ENCODE results near the gene APOBEC3F. TPM values are rescaled to one million over a fixed set of nuclear protein-coding genes. Genes with fewer than 3 reads are reported as not detected.

The APOBEC3F gene
- total and polyA plus RNA-seq, 8 donors, result 0.89 to 8.2 (median 4.1) TPM; not detected in 1

DNA sequence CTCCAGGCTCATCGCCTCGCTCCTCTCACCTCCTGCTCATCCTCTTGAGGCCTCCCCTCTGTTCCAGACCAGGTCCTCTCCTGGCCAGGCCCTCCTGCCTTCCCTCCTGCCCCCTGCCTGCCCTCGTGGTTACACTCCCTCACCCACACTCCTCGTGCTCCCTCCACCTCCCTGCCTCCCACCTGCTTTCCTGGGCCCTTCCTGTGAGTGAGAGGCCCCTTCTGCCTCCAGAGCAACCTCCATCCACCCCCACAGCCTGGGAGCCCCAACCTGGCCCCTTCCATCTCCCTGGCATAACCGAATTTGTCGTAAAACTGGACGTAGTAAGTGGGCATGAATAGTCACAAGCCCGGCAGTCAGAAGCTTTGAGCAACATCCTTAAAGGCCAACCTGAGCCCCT lies 40.9 kb downstream of the APOBEC3F start:
- no peaks in the 10 kb centered on the region for H3K27me3 ChIP-seq
- 74 to 81% (median 75%) methylated on average over 8 of the region's 8 CpGs for WGBS, 5 donors
- peaks cover 6 to 16% (median 11%) of the 10 kb centered on the region in 4 donors for H3K4me1 ChIP-seq
- no peak overlapping the region for H3K27ac ChIP-seq
- TF ChIP-seq CTCF (IDR thresholded peaks at IDR 0.05) (no peak), POLR2AphosphoS5 (IDR thresholded peaks at IDR 0.05) (no peak), POLR2A (IDR thresholded peaks at IDR 0.05) (no peak), EP300 (IDR thresholded peaks at IDR 0.05) (no peak)
- H3K4me3 ChIP-seq, result no peak overlapping the region
- peaks cover 0 to 30% (median 21%) of the 10 kb centered on the region in 4 donors for H3K36me3 ChIP-seq
- DNase-seq, result no peak
- no peaks in the 10 kb centered on the region for H3K9me3 ChIP-seq
- intact Hi-C loops (cut with DNase I; ENCODE audit: low total_unique reads), result no loop called here

- no peak for DNase-seq
- Histone ChIP-seq H3K27me3 (no peaks in the 10 kb centered on the region), H3K9me3 (no peaks in the 10 kb centered on the region), H3K4me1 (peaks cover 0 to 9% (median 7%) of the 10 kb centered on the region in 4 donors), H3K4me3 (no peak overlapping the region), H3K27ac (no peak overlapping the region), H3K36me3 (peaks cover 0 to 30% (median 21%) of the 10 kb centered on the region in 4 donors)
- 77 to 84% (median 82%) methylated on average over 12 to 14 of the region's 14 CpGs for WGBS, 5 donors
- intact Hi-C loops (cut with DNase I; ENCODE audit: low total_unique reads), result no loop called here
- TF ChIP-seq EP300 (IDR thresholded peaks at IDR 0.05), result no peak
- no peak for TF ChIP-seq POLR2A (IDR thresholded peaks at IDR 0.05)
- no peak for TF ChIP-seq POLR2AphosphoS5 (IDR thresholded peaks at IDR 0.05)
- no peak for TF ChIP-seq CTCF (IDR thresholded peaks at IDR 0.05)
These were observed 42.8 kb downstream of the APOBEC3F start for GRCh38 chr22:39083212-39084165.

GRCh38 chr22:39084666-39085065 lies 44.0 kb downstream of the APOBEC3F start:
- no peak for DNase-seq
- H3K36me3 ChIP-seq, result peaks cover 0 to 30% (median 21%) of the 10 kb centered on the region in 4 donors
- H3K4me1 ChIP-seq, result peaks cover 0 to 9% (median 6%) of the 10 kb centered on the region in 4 donors
- intact Hi-C loops (cut with DNase I; ENCODE audit: low total_unique reads), result no loop called here
- no peak overlapping the region for H3K4me3 ChIP-seq
- TF ChIP-seq EP300 (IDR thresholded peaks at IDR 0.05) (no peak), POLR2AphosphoS5 (IDR thresholded peaks at IDR 0.05) (no peak), CTCF (IDR thresholded peaks at IDR 0.05) (no peak), POLR2A (IDR thresholded peaks at IDR 0.05) (no peak)
- no peaks in the 10 kb centered on the region for H3K27me3 ChIP-seq
- 88 to 97% (median 92%) methylated on average over 8 of the region's 8 CpGs for whole genome bisulfite sequencing, 5 donors
- no peak overlapping the region for H3K27ac ChIP-seq
- no peaks in the 10 kb centered on the region for H3K9me3 ChIP-seq

- H3K9me3 ChIP-seq, result no peaks in the 10 kb centered on the region
- intact Hi-C loops (cut with DNase I; ENCODE audit: low total_unique reads), result no loop called here
- 85 to 99% (median 95%) methylated on average over 5 to 6 of the region's 6 CpGs for WGBS, 5 donors
These were observed 46.4 kb downstream of the APOBEC3F start for GRCh38 chr22:39087098-39087497.

More at GRCh38 chr22:39087098-39087497, 46.4 kb downstream of the APOBEC3F start:
- TF ChIP-seq POLR2AphosphoS5 (IDR thresholded peaks at IDR 0.05) (no peak), CTCF (IDR thresholded peaks at IDR 0.05) (no peak), EP300 (IDR thresholded peaks at IDR 0.05) (no peak), POLR2A (IDR thresholded peaks at IDR 0.05) (no peak)
- Histone ChIP-seq H3K36me3 (peaks cover 0 to 10% (median 3%) of the 10 kb centered on the region in 4 donors), H3K4me1 (peaks cover 0 to 9% (median 6%) of the 10 kb centered on the region in 4 donors), H3K4me3 (no peak overlapping the region), H3K27me3 (peaks cover 0 to 18% (median 0%) of the 10 kb centered on the region in 3 donors), H3K27ac (no peak overlapping the region)
- no peak for DNase-seq

Measured in stomach (tissue), 9 donors.